Measurements from ENCODE around the gene CREBBP.

DNA sequence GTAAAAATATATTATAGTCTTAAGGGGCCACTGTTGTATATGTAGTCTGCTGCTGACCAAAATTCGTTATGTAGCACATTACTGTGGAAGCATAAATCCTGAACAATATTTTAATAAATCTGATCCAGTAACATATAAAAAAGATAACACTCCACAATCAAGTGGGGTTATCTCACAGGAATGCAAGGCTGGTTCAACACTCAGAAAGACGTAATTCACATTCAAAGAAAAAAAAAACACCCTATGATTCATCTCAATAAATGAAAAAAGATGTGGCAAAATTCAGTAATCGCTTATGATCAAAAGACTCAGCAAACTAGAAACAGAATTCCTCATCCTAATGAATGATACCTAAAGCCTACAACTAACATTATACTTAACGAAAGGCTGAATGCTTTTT is 47.8 kb downstream of the CREBBP start:
- TF ChIP-seq, protein P1, sequence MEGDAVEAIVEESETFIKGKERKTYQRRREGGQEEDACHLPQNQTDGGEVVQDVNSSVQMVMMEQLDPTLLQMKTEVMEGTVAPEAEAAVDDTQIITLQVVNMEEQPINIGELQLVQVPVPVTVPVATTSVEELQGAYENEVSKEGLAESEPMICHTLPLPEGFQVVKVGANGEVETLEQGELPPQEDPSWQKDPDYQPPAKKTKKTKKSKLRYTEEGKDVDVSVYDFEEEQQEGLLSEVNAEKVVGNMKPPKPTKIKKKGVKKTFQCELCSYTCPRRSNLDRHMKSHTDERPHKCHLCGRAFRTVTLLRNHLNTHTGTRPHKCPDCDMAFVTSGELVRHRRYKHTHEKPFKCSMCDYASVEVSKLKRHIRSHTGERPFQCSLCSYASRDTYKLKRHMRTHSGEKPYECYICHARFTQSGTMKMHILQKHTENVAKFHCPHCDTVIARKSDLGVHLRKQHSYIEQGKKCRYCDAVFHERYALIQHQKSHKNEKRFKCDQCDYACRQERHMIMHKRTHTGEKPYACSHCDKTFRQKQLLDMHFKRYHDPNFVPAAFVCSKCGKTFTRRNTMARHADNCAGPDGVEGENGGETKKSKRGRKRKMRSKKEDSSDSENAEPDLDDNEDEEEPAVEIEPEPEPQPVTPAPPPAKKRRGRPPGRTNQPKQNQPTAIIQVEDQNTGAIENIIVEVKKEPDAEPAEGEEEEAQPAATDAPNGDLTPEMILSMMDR (IDR thresholded peaks at IDR 0.05), result no peak
- no peak for TF ChIP-seq POLR2A (IDR thresholded peaks at IDR 0.05)
